ENCODE measurements around the gene C11orf71.

C11orf71 gene

GRCh38 chr11:114358716-114359115 lies 41.6 kb downstream of the C11orf71 start:
- DNase-seq (ENCODE audit: low read depth), result no peak

- DNase-seq (ENCODE audit: low read depth), result peak; percentile 78
These were observed 46.2 kb downstream of the C11orf71 start for GRCh38 chr11:114354076-114354475.

GRCh38 chr11:114353443-114353842 lies 46.9 kb downstream of the C11orf71 start:
- no peak for DNase-seq (ENCODE audit: low read depth)

GRCh38 chr11:114350022-114350421 lies 50.3 kb downstream of the C11orf71 start:
- DNase-seq (ENCODE audit: low read depth), result no peak
